ENCODE results near the gene SYT7.

Gene SYT7

DNA sequence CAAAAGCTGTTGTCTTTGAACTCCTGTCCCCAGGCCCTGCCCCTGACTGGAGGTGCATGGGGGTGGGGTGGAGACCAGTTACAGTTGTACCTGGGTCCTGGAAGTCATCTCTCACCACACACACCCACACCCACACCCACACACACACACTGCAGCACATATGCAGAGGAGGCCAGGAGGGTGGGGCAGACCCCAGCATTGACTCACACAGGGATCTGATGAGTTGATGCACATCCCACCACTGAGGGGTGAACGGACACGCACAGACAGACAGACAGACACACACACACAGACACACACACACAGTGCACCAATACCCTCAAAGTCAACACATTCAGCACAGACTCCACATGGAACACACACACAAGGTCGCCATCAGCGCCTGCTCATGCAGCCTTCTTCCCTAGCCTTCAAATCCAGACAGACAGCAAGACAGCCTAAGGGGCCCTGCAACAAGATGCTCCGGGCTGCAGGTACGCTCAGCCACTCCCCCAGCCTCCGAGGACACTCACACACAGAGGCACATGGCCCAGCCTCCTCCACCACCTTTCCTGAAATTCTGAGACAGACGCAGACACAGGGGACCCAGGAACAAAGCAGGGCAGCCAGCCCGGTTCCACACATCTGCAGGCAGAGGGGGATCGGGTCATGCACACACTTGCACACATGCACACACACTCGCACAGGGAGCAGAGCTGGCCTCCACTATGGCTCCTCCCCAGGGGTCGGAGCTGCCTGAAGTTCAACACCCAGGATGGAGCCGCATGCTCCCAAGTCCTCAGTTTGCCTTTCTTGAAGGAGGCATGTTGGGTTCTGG is 26.5 kb downstream of the SYT7 start:
- DNase-seq (ENCODE audit: low spot score): no peak

DNA sequence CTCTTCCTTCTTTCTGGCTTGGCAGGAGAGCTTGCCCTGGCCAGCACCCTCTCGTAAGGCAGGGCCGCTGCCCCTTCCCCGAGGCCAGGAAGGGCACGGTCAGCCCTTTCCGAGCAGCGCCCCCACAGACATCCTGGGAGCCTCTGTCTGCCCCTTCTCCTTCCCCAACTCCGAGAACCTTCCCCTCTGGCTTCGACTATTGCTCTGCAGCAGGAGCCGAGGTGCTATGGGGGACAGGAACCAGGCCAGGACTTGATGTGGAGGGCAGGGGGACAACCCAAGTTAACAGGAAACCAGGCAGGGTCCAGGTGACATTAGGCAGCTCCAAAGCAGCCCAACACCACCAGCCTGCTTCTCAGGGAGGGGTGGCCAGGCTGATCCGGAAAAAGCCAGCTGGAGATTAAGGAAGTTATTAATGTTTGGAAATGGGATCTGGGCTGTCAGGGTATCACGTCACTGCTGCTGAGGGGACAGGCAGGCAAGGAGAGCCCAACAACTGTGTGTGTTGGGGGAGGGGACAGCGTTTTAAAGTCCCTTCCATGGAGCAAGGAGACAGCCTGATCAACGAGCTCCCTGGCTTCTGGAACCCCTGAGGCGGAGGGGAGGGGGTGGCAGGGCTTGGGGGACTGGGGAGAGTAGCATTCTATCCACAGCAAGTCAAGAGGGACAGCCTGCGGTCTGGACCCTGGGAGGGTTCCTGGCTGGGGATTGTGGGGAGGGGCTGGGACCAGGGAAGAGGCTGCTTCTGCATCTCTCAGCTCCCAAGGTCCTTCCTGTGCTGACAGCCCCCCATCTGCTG is 27.3 kb downstream of the SYT7 start:
- no peak for DNase-seq (ENCODE audit: low spot score)

DNA sequence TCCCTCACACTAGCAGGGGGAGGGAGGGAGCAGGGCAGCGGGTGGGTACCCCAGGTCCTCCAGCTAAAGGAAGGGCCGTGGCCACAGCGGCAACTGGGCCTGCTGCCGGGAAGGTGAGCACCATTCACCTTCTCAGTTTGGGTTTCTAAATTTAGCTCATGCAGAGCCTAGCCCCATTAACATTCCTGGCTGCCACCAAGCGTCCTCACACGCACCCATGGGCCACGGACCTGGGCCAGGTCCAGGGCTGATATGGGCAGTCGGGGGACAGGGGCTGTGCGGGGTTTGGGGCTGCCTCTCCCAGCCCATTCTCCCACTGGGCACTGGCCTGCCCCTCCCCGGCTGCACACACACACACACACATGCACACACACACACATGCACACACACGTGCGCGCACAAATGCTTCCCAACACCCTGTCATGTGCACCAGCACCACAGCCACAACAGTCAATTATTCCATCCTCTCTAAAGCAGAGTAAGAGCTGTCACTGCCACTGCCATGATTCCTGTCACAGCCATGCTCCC is 28.7 kb downstream of the SYT7 start:
- DNase-seq (ENCODE audit: low spot score): no peak

DNA sequence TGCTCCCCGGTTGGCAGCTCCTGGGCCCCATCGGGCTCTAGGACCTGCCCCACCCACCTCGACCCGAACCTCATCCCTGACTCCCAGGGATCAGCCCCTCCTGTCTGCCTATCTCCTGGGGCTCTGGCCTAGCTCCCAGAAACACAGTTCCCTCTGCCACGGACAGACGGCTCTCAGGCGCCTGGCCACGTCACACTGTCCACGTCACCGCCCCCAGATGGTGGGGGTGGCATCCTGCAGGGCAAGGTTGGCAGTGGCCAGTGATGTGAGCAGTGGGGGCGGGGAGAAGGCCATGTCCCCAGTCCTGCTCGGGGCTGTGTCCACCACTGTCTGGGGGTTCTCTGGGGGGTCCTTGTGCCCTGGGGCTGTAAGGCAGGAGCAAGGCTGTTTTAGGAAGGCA is 29.2 kb downstream of the SYT7 start:
- no peak for DNase-seq (ENCODE audit: low spot score)

DNA sequence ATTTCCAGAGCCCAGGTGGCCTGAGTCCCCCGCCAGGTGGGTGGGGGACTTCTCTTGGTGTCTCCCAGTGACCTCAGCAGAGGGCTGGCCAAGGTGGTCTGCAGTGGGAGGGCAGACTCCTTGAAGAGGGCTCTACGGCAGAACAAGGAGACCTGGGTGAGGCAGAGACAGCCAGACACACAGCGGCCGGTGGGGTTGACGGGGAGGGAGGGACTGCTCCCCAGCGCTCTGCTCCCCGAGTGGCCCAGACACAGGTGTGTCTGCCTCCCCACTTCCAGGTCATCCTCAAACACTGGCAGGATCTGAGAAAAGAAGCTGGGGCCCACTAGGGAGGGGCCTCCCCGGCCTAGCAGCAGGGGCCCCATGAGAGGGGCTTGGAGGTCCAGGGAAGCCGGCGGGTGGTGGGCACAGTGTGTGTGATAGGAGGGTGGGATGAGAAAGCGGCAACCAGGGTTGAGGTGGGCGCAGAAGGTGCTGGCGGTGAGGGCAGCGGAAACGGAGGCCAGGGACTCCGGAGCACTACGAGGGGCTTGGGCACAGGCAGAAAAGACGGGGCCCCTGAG is 30.1 kb downstream of the SYT7 start:
- DNase-seq (ENCODE audit: low spot score): no peak

DNA sequence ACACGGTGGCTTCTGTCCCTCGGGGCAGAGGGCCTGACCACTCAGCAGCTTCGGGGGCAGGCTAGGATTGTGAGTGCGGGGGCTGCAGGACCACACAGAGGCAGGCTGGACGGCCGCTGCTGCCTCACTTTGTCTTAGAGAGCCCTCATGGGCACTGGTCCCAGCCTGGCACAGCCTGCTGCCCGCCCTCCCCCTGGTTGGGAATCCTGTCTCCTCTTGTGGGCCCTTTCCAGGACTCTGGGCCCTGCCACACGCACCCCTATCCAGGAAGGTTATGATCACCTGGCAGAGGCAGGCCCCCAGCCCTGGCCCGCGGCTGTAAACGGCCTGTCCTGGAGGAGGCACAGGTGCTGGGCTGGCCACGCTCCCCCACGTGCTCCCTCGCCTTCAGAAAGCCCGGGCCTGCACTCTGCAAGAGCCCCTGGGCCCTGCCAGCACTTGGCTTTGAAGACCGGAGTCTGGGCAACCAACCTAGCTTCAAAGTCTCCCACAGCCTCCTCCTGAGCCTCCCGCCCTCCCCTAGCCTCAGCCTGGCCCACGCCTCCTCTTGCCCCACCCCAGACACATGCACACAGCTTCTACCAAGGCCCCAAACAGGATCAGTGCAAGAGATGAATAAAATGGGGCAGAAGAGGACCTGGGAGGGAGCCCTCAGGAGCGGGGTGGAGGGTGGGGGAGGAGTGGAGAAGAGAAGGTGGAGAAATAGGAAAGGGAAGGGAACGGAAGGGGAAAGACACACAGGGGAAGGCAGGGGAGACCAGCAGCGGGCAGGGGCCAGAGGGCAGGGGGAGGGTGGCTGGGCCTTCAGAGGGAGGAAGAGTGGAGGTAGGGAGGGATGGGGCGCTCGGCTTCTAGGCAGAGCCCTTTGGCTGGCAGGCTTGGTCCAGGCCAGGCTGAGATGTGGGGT is 31.0 kb downstream of the SYT7 start:
- no peak for DNase-seq (ENCODE audit: low spot score)

DNA sequence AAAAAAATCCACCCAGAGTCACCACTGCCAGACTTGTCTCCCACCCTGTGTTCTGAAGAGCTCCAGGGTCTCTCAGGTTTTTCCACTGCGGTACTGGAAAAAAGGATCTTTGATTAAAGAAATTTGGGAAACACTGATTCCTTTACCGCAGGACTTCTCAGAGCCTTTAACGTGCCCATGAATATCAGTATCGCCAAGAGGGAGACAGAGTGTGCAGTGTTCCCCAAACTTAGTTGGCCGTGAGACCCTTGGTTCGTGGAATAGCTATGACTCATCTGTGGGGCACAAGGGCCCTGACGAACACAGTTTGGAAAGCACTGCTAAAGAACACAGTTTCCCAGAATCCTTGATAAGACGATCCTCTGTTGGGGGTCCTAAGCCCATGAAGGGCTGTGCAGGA is 31.7 kb downstream of the SYT7 start:
- DNase-seq (ENCODE audit: low spot score): no peak

DNA sequence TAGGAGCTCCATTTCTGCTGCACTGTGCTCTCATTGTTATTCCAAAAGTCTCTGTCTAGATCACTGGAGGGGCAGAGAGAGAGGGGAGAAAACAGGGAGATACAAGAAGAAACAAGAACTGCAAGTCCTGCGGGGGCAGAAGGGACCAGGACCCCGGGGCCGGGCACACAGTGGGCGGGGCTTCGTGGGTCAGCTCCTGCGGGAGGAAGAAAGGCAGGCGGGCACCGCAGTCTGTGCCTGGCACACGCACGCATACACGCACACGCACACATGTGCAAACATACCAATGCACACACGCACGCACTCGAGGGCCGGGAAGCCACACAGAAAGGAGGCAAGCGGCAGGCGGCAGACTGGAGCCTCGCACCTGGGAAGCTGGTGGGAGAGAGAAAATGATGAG is 33.6 kb downstream of the SYT7 start:
- DNase-seq (ENCODE audit: low spot score): no peak

DNA sequence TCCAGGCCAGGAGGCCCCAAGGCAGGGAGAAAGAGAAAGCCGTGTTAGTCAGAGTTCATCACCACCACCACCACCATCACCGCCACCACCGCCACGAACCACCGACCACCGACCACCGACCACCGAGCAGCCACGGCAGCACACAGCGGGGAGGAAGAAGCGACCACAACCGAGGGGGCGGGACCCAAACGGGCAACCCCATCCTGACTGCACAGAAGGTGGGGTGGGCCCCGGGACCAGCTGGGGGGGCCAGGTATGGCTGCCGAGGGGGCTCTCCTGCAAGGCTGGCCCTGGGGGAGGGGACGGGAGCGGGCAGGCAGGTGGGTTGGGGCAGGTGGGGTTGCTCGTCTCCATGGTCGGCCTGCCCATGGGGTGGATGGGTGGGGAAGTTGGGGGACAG is 34.2 kb downstream of the SYT7 start:
- DNase-seq (ENCODE audit: low spot score): no peak

DNA sequence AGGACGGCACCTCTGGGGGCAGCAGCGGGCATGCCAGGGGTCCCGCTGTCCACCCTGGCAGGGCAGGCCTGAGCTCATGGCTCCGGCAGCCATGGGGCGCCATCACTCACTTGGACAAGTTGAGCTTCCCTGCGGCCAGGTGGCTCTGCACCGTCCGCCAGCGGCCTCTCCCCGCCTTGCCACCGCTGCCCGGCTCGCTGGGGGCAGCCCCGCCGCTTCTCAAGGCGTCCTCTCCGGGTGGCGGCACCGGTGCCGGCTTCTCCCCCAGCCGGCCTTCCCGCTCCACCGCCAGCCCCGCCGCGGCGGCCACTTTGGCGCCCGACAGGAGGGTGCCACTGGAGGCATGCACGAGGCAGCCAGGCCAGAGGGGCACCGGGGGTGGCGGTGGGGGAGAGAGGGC is 35.0 kb downstream of the SYT7 start:
- no peak for DNase-seq (ENCODE audit: low spot score)

DNA sequence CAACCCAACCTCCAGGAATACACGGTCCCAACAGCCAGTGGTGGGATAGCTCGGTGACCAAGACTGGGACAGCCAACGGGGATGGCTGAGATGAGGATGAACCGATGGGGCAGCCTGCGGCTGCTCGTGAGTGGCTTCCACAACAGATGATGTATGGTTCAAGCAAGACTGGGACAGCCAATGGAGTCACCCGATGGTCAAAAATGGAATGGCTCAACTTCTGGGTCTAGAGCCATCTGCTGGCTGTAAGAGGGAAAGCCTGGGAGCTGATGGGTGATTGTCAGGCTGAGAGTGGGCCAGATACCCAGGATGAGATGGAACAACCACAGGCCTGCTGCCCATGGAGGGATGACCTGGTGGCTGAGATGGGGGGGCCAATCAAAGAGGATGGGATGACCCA is 35.5 kb downstream of the SYT7 start:
- no peak for DNase-seq (ENCODE audit: low spot score)

DNA sequence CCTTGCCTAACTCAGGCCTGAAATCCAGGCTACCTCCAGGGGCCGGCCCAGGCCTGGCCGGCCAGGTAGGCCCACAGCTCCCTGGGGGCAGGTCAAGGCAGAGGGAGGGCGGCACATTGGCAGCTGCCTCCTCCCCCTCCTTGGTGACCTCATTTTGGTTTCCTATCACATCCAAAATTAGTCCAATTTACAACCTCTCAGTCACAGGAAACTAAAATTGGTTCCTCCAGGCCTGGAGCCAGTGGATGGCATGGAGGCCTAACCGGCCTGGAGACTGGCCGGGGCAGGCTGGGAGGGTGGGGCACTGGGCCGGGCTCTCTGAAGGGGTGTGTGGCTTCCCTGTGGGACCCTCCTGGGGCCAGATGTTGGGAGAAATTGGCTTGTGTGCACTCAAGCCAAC is 36.4 kb downstream of the SYT7 start:
- DNase-seq (ENCODE audit: low spot score): no peak

DNA sequence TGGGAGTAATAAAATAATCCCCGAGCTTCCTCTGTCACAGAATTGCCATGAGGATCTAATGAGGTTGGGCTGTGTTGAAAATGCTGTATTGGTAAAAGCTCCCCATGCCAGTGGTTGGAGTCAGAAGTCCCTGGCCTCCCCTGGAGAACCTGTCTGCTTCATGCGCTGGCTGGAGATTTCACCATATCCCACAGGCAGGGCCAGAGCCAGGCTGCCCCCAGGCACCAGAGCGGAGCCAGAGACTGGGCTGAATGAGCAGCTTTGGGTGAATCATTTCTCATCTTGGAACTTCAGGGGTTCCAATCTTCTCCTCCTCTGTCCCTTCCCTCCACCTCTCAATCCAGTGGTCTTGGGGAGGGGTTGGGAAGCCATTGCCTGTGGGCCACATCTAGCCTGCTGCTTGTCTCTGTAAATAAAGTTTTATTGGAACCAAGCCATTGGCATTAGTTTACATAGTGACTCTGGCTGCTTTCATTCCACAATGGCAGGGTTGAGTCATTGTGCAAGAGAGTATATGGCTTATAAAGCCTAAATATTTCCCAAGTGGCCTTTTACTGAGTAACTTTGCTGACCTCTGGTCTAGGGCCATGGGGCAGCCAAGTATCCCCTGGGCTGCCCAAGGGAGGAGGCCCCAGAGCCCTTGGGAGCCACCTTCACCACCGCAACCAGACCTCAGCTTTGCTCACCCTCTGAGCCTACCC is 37.1 kb downstream of the SYT7 start:
- no peak for DNase-seq (ENCODE audit: low spot score)

DNA sequence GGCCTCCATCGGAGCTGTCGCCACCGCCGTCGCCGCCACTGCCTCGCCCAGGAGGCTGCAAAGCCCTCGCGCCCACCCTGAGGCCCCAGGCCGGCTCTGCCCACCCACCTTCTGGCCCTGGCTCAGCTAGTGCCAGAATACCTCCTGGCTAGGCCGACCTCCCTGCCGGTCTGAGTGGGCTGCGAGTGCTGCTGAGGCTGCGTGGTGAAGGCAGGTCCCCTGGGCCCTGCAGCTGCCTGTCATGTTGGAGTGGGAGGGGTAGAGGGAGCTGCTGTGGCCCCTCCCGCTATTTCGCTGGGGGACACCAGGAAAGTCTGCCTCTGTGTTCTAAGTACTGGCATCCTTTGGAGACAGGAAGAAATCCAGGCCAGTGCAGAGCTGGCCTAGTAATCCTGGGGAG is 38.2 kb downstream of the SYT7 start:
- DNase-seq (ENCODE audit: low spot score): no peak

DNA sequence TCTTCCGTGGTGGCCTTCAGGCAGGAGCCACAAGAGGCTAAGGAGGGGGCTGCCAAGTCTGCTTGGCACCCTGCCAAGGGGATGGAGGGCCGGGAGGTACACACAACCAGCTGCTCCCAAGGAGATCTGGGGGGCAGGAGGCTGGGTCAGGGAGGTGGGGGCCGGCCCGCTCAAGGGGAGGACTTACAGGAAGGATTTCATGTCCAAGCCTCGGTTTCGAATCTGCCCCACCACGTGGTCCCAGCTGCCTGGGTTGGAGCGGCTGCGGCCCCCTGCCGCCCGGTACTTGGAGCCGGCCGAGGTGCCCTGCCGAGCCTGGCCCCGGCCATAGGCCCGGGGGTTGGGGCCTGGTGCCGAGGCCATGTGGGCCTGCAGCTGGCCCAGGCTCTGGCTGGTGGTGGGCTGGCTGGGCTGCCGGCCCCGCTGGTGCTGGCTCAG is 38.8 kb downstream of the SYT7 start:
- no peak for DNase-seq (ENCODE audit: low spot score)

DNA sequence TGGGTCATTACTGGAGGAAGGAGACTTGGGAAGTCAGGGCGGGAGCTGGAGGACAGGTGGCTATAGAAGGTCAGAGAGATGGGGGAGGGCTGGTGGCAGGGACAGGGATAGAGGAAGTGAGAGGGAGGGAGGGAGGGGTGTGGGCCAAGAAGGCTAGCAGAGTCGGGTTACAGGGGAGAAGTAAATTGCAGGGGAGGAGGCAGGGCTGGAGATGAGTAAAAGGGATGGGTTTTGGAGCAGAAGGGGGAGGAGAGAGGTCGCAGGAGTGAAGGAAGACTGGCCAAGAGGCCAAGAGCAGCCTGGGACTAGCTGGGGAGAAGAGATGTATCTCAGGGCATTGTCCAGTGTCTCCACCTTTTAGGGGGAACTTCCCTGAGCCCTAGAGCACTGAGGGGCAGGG is 39.3 kb downstream of the SYT7 start:
- DNase-seq (ENCODE audit: low spot score): peak; percentile 43

DNA sequence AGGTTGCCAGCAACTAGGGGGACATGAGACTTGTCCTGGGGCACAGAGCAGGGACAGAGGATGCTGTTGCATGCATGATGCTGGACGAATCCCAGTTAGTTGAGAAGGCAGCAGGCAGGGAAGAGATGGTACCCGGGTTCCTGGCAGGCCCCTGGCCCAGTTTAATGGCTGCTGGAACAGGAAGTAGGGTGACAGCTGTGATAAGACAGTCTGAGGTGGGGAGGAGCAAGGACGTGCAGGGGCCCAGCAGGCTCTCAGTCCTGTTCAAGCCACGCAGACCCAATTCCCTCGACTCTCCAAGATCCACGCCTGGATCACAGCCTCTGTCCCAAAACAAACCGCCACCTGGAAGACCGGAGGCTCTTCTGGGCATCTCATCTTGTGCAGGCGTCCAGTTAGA is 40.3 kb downstream of the SYT7 start:
- no peak for DNase-seq (ENCODE audit: low spot score)

DNA sequence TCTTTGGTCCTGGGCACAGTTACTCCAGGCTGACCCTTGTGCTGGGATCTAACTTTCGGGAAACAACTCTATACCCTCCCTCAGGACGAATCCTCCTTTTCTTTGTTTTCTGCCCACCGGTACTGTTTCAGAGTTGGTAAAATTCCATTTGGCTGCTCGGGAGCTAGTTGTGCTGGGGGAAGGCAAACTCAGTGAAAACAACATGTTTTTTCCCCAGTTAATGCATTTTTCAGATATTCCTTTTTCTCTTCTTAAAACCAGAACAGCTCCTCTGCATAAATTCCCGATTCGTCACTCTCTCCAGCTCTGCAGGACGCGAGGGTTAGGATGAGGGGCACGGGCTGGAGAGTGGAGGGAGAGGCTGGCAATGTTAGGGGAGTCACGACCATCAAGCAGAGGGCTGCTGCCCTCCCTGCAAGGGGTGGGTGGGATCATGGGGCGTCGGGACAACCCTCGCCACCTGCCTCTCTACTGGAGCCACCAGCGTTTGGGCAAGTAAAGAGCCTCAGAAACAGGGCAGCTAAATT is 41.0 kb downstream of the SYT7 start:
- no peak for DNase-seq (ENCODE audit: low spot score)

DNA sequence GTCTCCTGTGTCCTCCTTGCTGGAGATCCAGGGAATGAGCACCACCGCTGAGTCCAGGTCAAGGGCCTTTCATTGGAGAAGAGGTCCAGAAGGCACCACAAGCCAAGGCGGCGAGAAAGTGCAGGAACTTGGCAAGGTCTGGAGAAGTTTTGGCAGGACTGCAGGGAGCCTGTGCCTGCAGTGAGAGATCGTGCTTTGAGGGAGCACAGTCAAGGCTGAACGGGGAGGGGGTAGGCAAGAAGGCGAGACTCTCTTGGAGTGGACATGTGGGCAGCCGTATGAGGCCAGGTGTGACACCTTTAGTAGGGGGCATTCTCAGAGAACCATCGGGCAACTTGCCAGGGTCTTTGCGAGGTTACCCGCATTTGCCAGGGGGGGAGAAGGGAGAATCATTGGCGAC is 41.9 kb downstream of the SYT7 start:
- no peak for DNase-seq (ENCODE audit: low spot score)

DNA sequence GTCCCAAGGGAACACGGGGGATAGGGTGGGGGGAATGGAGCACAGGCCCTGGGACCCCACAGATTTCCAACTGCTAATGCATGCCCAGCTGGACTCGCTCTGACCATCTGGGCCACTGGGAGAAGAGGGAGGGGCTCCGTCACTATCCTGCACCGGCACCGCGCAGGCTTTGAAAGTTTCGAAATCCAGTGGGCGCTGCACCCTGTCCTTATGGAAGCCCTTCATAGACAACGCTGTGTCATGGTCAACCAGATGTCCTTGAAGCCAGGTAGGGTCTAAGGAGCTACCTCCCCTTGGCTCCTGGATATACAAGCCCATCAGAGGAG is 42.3 kb downstream of the SYT7 start:
- no peak for DNase-seq (ENCODE audit: low spot score)

DNA sequence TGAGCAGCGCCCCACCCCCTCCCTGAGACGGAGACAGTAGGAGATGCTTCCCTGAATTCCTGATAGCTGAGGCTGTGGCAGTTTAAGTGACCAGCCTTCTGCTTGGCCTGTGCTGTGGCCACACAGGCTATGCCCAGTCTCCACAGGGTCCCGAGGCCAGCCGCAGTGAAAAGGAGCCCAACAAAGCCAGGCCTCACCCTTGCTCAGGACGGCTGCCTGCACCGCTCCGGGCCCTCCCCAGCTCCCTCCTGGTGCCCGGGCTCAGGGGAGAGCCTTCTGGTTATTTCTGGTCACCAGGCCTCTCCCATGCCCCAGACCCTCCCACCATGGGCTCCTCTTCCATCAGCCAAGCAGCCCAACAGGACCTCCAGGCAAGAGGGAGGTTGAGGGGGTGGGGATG is 43.5 kb downstream of the SYT7 start:
- DNase-seq (ENCODE audit: low spot score): no peak
